ENCODE measurements around the gene THSD7B.

The THSD7B gene

GRCh38 chr2:136764452-136765255, 691 bp upstream of the THSD7B start:
- Histone ChIP-seq H3K27ac (no peak overlapping the region), H3K9ac (peak overlapping the region; percentile 22; the same call in 1 of the 2 replicates), H3K36me3 (ENCODE audit: insufficient read depth) (no peaks in the 10 kb centered on the region), H3K4me2 (peak overlapping the region; percentile 47), H3K4me3 (IDR thresholded peaks at IDR 0.05; ENCODE audit: insufficient read depth, low read depth, low read length) (peak overlapping the region; percentile 51), H2AFZ (ENCODE audit: low read depth) (peak overlapping the region; percentile 86), H3K27me3 (ENCODE audit: insufficient read depth, low read depth) (no peaks in the 10 kb centered on the region), H3K4me1 (ENCODE audit: low read depth, poor library complexity, severe bottlenecking) (peaks cover 6% of the 10 kb centered on the region), H3K79me2 (ENCODE audit: insufficient read depth, low read depth) (no peaks in the 10 kb centered on the region), H4K20me1 (ENCODE audit: insufficient read depth) (no peaks in the 10 kb centered on the region)
- TF ChIP-seq CTCF (conservative IDR thresholded peaks at IDR 0.05; ENCODE audit: low read depth, low read length) = no peak

- no peak overlapping the region for H3K27ac ChIP-seq
- peak overlapping the region; percentile 86 for H2AFZ ChIP-seq (ENCODE audit: low read depth)
- TF ChIP-seq CTCF (conservative IDR thresholded peaks at IDR 0.05; ENCODE audit: low read depth, low read length) = no peak
- H4K20me1 ChIP-seq (ENCODE audit: insufficient read depth) = no peaks in the 10 kb centered on the region
- H3K4me1 ChIP-seq (ENCODE audit: low read depth, poor library complexity, severe bottlenecking) = peaks cover 6% of the 10 kb centered on the region
- no peak overlapping the region for H3K4me3 ChIP-seq (IDR thresholded peaks at IDR 0.05; ENCODE audit: insufficient read depth, low read depth, low read length)
- peak overlapping the region; percentile 22; the same call in 1 of the 2 replicates for H3K9ac ChIP-seq
- H3K27me3 ChIP-seq (ENCODE audit: insufficient read depth, low read depth) = no peaks in the 10 kb centered on the region
- no peaks in the 10 kb centered on the region for H3K79me2 ChIP-seq (ENCODE audit: insufficient read depth, low read depth)
- H3K4me2 ChIP-seq = peak overlapping the region; percentile 42; the same call in 1 of the 2 replicates
- H3K36me3 ChIP-seq (ENCODE audit: insufficient read depth) = no peaks in the 10 kb centered on the region
Observed at GRCh38 chr2:136766073-136766404, 694 bp downstream of the THSD7B start.

- Histone ChIP-seq H3K79me2 (ENCODE audit: insufficient read depth, low read depth) (no peaks in the 10 kb centered on the region), H3K4me3 (IDR thresholded peaks at IDR 0.05; ENCODE audit: insufficient read depth, low read depth, low read length) (no peak overlapping the region), H4K20me1 (ENCODE audit: insufficient read depth) (no peaks in the 10 kb centered on the region), H3K36me3 (ENCODE audit: insufficient read depth) (no peaks in the 10 kb centered on the region), H2AFZ (ENCODE audit: low read depth) (no peak overlapping the region), H3K27me3 (ENCODE audit: insufficient read depth, low read depth) (no peaks in the 10 kb centered on the region), H3K27ac (no peak overlapping the region), H3K9ac (no peak overlapping the region), H3K4me2 (no peak overlapping the region), H3K4me1 (ENCODE audit: low read depth, poor library complexity, severe bottlenecking) (peaks cover 6% of the 10 kb centered on the region)
- no peak for TF ChIP-seq CTCF (conservative IDR thresholded peaks at IDR 0.05; ENCODE audit: low read depth, low read length)
Observed at GRCh38 chr2:136767030-136767429, 1.7 kb downstream of the THSD7B start.

- no peaks in the 10 kb centered on the region for H4K20me1 ChIP-seq (ENCODE audit: insufficient read depth)
- no peak overlapping the region for H3K4me3 ChIP-seq (IDR thresholded peaks at IDR 0.05; ENCODE audit: insufficient read depth, low read depth, low read length)
- H3K27me3 ChIP-seq (ENCODE audit: insufficient read depth, low read depth) = no peaks in the 10 kb centered on the region
- no peaks in the 10 kb centered on the region for H3K36me3 ChIP-seq (ENCODE audit: insufficient read depth)
- peaks cover 6% of the 10 kb centered on the region for H3K4me1 ChIP-seq (ENCODE audit: low read depth, poor library complexity, severe bottlenecking)
- no peak overlapping the region for H3K27ac ChIP-seq
- no peak overlapping the region for H3K9ac ChIP-seq
- no peak for TF ChIP-seq CTCF (conservative IDR thresholded peaks at IDR 0.05; ENCODE audit: low read depth, low read length)
- no peak overlapping the region for H2AFZ ChIP-seq (ENCODE audit: low read depth)
- no peaks in the 10 kb centered on the region for H3K79me2 ChIP-seq (ENCODE audit: insufficient read depth, low read depth)
- no peak overlapping the region for H3K4me2 ChIP-seq
Observed at GRCh38 chr2:136769871-136770270, 4.5 kb downstream of the THSD7B start.

All from KMS-11 (cell line).